ENCODE measurements around the gene RNF135. TPM values are rescaled to one million over a fixed set of nuclear protein-coding genes. Genes with fewer than 3 reads are reported as not detected.
"Not testable (repeated sequence)": the region's sequence is repeated elsewhere in the genome, so short reads cannot be mapped to it uniquely, and the experiment has no call there.

The RNF135 gene
- total and polyA plus RNA-seq, 4 donors: 11.1 to 42.1 (median 23.0) TPM

GRCh38 chr17:30964876-30965275 lies 6.0 kb upstream of the RNF135 start:
- DNase-seq (no peak), ATAC-seq (ENCODE audit: insufficient read depth, low FRiP score) (no peak)
- no peak overlapping the region for H3K27ac ChIP-seq (ENCODE audit: low read depth in 1 of 2, low read length in 1 of 2)

GRCh38 chr17:30965686-30966085 lies 5.2 kb upstream of the RNF135 start:
- Histone ChIP-seq H3K9me3 (ENCODE audit: control insufficient read depth in 4 of 4, insufficient read depth in 3 of 4, low read length in 3 of 4) (no peaks in the 10 kb centered on the region), H3K36me3 (ENCODE audit: control insufficient read depth in 4 of 4, insufficient read depth in 4 of 4, low read length in 4 of 4) (no peaks in the 10 kb centered on the region), H3K4me1 (ENCODE audit: control insufficient read depth in 5 of 5, insufficient read depth in 5 of 5, low read length in 5 of 5) (peaks cover 0 to 1% (median 0%) of the 10 kb centered on the region in 5 donors), H3K27ac (ENCODE audit: low read depth in 1 of 2, low read length in 1 of 2) (no peak overlapping the region), H3K9ac (ENCODE audit: insufficient read depth in 1 of 2, low read length in 2 of 2) (no peak overlapping the region), H3K27me3 (ENCODE audit: control insufficient read depth in 3 of 3, insufficient read depth in 3 of 3, low read length in 2 of 3) (no peaks in the 10 kb centered on the region), H3K4me3 (no peak overlapping the region)
- 87 to 97% methylated on average over 3 of the region's 3 CpGs for WGBS, 2 donors
- ATAC-seq (ENCODE audit: insufficient read depth, low FRiP score) (no peak), DNase-seq (no peak)
- TF ChIP-seq CTCF (IDR thresholded peaks at IDR 0.05; ENCODE audit: control extremely low read depth, extremely low read depth): no peak

More at GRCh38 chr17:30964876-30965275, 6.0 kb upstream of the RNF135 start:
- H3K9me3 ChIP-seq (ENCODE audit: control insufficient read depth in 4 of 4, insufficient read depth in 3 of 4, low read length in 3 of 4): no peaks in the 10 kb centered on the region
- TF ChIP-seq CTCF (IDR thresholded peaks at IDR 0.05; ENCODE audit: control extremely low read depth, extremely low read depth): no peak
- H3K36me3 ChIP-seq (ENCODE audit: control insufficient read depth in 4 of 4, insufficient read depth in 4 of 4, low read length in 4 of 4): no peaks in the 10 kb centered on the region
- no peaks in the 10 kb centered on the region for H3K27me3 ChIP-seq (ENCODE audit: control insufficient read depth in 3 of 3, insufficient read depth in 3 of 3, low read length in 2 of 3)
- no peak overlapping the region for H3K4me3 ChIP-seq
- H3K4me1 ChIP-seq (ENCODE audit: control insufficient read depth in 5 of 5, insufficient read depth in 5 of 5, low read length in 5 of 5): peaks cover 0 to 1% (median 0%) of the 10 kb centered on the region in 5 donors
- no peak overlapping the region for H3K9ac ChIP-seq (ENCODE audit: insufficient read depth in 1 of 2, low read length in 2 of 2)
- WGBS, 2 donors: 85 to 94% methylated on average over 5 of the region's 5 CpGs

- not testable (repeated sequence) for DNase-seq; H3K9me3 ChIP-seq (ENCODE audit: control insufficient read depth in 4 of 4, insufficient read depth in 3 of 4, low read length in 3 of 4); H3K36me3 ChIP-seq (ENCODE audit: control insufficient read depth in 4 of 4, insufficient read depth in 4 of 4, low read length in 4 of 4); H3K4me1 ChIP-seq (ENCODE audit: control insufficient read depth in 5 of 5, insufficient read depth in 5 of 5, low read length in 5 of 5); H3K4me3 ChIP-seq; H3K9ac ChIP-seq (ENCODE audit: insufficient read depth in 1 of 2, low read length in 2 of 2); H3K27me3 ChIP-seq (ENCODE audit: control insufficient read depth in 3 of 3, insufficient read depth in 3 of 3, low read length in 2 of 3); ATAC-seq (ENCODE audit: insufficient read depth, low FRiP score); H3K27ac ChIP-seq (ENCODE audit: low read depth in 1 of 2, low read length in 1 of 2)
- 91 to 92% methylated on average over 13 of the region's 13 CpGs for WGBS, 2 donors
Observed at GRCh38 chr17:30967911-30968310, 2.9 kb upstream of the RNF135 start.

GRCh38 chr17:30969989-30970830 lies 629 bp upstream of the RNF135 start:
- peaks cover 0 to 4% (median 0%) of the 10 kb centered on the region in 5 donors for H3K4me1 ChIP-seq (ENCODE audit: control insufficient read depth in 5 of 5, insufficient read depth in 5 of 5, low read length in 5 of 5)
- peak in 2 of 3 donors; percentile 43 to 67 for DNase-seq
- TF ChIP-seq CTCF (IDR thresholded peaks at IDR 0.05; ENCODE audit: control extremely low read depth, extremely low read depth): peak; percentile 1
- ATAC-seq (ENCODE audit: insufficient read depth, low FRiP score): no peak
- H3K27me3 ChIP-seq (ENCODE audit: control insufficient read depth in 3 of 3, insufficient read depth in 3 of 3, low read length in 2 of 3): no peaks in the 10 kb centered on the region
- peaks cover 0 to 3% (median 1%) of the 10 kb centered on the region in 4 donors for H3K36me3 ChIP-seq (ENCODE audit: control insufficient read depth in 4 of 4, insufficient read depth in 4 of 4, low read length in 4 of 4)
- H3K4me3 ChIP-seq: peak overlapping the region; percentile 89
- H3K27ac ChIP-seq (ENCODE audit: low read depth in 1 of 2, low read length in 1 of 2): peak overlapping the region; percentile 80 to 98
- H3K9ac ChIP-seq (ENCODE audit: insufficient read depth in 1 of 2, low read length in 2 of 2): peak overlapping the region; percentile 11 to 96
- no peaks in the 10 kb centered on the region for H3K9me3 ChIP-seq (ENCODE audit: control insufficient read depth in 4 of 4, insufficient read depth in 3 of 4, low read length in 3 of 4)
- 7 to 8% methylated on average over 31 of the region's 31 CpGs for WGBS, 2 donors

Data from lung (tissue), 12 donors.